Measurements from ENCODE around the gene EFCAB9.
"Not testable (repeated sequence)": the region's sequence is repeated elsewhere in the genome, so short reads cannot be mapped to it uniquely, and the experiment has no call there.

The EFCAB9 gene

DNA sequence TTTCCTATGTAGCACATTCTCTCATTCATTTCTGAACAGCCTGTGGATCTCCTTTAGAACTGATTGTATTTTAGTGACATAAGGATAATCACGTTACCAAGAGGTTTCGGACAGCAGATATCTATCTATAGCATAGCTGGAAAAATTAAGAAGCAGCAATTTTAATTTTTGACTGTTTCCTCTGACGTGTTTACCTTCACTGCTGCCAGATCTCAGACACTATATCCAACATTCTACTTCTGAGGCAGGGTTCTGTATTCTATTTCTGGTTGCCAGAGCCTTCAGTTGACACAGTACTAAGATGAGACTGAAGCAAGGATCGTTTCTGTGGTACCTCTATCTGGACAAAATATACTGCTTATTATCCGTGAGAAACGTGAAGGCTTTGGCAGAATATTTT lies at the start of gene EFCAB9:
Gene EFCAB9 (plus strand): TSS at position 301 of the 400 bp plus-strand sequence. CDS start 1 bp downstream, at position 302.
- in situ Hi-C loops (cut with HindIII; ENCODE audit: low sequenced_read_pairs): no loop called here

DNA sequence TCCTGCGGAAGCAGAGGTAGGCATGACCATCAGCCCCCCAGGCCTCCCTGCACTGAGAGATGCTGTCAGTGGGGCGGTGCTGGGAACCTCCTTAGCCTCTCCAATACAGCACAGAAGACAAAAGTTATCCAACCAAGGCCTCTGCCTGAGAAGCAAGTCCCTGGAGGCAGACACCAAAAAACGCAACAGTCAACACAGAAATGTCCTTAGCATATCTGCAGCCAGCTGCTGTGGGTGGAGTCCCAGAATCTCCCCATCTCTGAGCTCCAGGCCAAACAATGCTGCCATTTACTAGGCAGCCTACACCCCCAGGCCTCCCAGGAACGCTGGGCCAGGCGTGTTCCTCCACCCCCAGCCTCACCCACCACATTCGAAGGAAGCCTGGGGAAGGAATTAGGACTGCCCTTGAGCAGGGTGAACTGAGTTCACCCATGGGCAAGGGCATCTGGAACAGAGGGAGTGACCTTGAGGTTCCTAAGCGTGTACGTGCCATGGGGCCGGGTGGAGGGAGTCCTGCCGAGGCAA lies 49.6 kb upstream of the EFCAB9 start:
- in situ Hi-C loops (cut with HindIII; ENCODE audit: low sequenced_read_pairs): no loop called here

- in situ Hi-C loops (cut with HindIII; ENCODE audit: low sequenced_read_pairs): no loop called here
These were observed 48.8 kb upstream of the EFCAB9 start for GRCh38 chr5:172144931-172145869.

DNA sequence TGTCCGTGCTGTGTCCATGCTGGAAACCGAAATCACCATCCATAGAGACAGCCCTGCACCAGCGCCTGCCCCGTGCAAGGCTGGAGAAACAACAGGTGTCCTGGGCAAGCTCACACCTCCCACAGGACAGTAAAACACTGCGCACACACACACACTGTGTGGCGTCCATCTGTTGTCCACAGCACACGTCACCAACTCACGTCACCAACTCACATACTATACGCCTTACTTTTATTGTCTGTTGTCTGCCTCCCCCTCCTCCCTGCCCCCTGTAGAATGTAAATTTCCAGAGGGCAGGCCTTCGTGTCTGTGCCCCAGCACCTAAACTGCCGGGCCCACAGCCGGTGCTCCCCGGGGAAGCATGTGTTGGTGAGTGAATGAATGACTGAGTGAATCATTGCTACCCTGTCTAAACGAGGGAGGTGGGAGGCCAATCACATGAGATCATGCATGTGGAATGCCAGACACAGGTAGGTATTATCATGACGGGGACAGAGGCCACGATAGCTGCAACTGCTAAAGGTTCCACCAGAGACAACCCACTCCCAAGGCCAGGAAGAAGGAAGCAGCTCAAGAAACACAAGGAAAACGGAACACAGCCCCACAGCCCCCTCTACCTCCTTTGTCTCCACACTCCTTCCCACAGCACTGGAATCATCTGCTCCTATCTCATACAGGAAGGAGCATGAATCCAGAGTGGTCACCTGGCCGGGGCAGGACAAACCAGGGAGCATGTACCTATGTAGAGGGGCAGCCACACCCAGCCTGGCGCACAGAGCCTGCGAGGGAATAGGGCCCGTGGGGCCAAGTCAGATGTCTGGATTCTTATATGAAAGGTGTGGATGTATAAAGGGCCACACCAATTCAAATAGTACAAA lies 47.9 kb upstream of the EFCAB9 start:
- in situ Hi-C loops (cut with HindIII; ENCODE audit: low sequenced_read_pairs): no loop called here

GRCh38 chr5:172146748-172147092 lies 47.3 kb upstream of the EFCAB9 start:
- in situ Hi-C loops (cut with HindIII; ENCODE audit: low sequenced_read_pairs): no loop called here

DNA sequence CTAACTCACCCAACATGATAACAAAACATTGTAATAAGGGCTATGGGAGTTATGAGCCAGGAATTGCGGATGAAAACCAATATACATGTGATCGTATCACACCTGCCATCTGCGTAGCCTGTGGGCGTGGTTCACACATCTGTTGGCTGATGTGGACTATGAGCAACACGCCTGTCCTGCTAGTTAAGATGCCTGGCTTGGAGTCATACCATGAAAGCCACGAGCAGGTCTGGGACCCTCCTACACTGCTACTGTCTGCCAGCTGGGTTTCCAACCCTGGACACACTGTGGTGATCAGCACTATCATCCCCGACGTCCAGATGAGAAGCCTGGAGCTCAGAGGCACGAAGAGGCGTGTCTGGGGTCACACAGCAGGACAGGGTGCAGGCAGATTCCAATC lies 46.1 kb upstream of the EFCAB9 start:
- in situ Hi-C loops (cut with HindIII; ENCODE audit: low sequenced_read_pairs): no loop called here

DNA sequence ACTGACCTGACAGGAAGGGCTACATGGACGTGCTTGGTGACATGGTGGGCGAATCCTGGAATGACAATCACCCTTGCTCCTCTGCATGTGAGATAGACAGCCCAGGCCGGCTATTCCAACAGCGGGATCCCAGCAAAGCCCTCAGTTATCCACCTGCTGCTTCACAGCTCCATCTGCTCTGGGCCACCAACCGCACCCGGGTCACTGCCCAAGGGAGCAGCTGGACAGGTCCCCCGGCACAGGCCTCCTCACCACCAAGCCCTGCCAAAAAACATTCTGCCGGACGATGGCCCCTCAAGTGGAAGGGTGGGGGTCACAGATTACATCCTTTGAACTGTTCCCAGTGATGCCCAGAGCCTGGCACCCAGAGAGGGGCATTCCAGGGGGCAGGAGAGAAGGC lies 45.6 kb upstream of the EFCAB9 start:
- in situ Hi-C loops (cut with HindIII; ENCODE audit: low sequenced_read_pairs): no loop called here

DNA sequence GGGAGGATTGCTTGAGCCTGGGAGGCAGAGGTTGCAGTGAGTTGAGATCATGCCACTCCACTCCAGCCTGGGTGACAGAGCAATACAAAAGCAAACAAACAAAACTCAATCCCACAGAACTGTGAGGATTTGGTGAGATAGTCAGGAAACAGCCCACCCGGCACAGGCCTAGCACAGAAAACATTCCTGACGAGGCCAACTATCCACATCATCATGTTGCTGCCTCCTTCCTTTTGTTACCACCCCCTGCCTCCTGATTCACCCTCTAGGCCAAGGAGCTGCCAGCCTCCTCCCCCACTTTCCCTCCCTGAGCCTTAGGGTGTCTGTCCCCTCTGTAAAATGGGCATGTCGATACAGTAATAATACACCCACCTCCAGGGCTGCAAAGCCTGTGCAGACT lies 44.9 kb upstream of the EFCAB9 start:
- in situ Hi-C loops (cut with HindIII; ENCODE audit: low sequenced_read_pairs): no loop called here

DNA sequence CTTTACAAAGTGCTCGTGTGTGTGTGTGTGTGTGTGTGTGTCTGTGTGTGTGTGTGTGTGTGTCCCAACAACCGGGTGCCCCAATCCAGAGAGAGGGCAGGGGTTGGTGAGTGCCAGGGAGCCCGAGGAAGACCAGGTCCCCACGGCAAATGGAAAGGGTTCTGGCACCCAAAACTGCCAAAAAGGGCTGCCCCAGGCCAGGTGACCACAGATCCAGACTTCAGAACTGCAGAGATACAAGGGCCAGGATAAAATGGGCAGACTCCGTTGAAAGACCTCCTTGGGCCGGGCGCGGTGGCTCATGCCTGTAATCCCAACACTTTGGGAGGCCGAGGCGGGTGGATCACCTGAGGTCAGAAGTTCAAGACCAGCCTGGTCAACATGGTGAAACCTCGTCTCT lies 44.5 kb upstream of the EFCAB9 start:
- in situ Hi-C loops (cut with HindIII; ENCODE audit: low sequenced_read_pairs): not testable (repeated sequence)

- in situ Hi-C loops (cut with HindIII; ENCODE audit: low sequenced_read_pairs): no loop called here
These were observed 43.2 kb upstream of the EFCAB9 start for GRCh38 chr5:172150514-172151425.

DNA sequence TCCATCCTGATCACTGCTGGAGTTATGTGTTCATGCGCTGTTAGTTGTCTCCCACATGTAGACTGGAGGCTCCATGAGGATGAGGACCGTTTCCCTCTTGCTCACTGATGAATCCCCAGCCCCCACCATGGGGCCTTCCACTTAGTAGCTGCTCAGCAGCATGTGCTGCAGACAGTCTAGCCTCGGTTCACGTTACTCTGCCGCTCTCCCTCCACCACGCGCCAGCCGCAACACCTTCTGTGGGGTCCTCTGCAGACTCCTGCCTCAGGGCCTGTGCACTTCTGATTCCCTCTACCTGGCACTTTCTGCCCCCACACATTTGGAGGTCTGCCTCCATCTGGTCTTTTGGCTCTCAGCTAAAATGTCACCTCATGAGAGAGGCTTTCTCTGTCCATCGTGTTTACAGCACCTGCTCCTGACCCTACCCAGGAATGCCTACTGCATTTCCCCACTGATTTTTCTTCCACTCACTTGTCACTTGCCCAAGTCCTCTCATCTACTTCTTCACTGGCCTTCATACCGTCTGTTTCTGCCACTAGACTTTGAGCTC lies 42.2 kb upstream of the EFCAB9 start:
- in situ Hi-C loops (cut with HindIII; ENCODE audit: low sequenced_read_pairs): no loop called here

DNA sequence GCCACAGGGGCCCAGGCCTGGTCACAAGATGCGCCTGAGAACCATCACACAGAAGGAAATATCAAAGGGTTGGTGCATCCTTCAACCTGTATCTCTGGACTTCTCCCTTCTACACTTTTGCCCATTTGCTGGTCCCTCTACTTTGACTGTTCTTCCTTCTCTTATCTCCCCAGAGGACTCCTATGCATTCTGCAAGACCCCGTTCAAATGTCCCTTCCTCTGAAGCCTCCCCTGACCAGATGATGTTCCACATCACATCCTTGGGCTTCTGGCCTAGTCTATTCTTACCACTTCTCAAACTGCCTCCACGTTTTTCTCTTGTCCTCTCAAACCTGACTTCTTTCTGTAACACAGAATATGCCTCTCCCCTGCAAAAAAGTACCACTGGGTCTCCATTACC lies 40.3 kb upstream of the EFCAB9 start:
- in situ Hi-C loops (cut with HindIII; ENCODE audit: low sequenced_read_pairs): no loop called here

DNA sequence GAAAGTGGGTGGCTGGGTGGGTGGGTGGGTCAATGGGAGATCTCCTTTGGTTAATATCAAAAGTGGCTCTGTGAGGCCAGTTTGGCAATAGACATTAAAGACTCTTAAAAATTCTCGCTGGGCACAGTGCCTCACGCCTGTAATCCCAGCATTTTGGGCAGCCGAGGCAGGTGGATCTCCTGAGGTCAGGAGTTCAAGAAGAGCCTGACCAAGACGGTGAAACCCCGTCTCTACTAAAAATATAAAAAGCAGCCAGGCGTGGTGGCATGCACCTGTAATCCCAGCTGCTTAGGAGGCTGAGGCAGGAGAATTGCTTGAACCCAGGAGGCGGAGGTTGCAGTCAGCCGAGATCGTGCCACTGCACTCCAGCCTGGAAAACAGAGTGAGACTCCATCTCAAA lies 38.9 kb upstream of the EFCAB9 start:
- in situ Hi-C loops (cut with HindIII; ENCODE audit: low sequenced_read_pairs): not testable (repeated sequence)

DNA sequence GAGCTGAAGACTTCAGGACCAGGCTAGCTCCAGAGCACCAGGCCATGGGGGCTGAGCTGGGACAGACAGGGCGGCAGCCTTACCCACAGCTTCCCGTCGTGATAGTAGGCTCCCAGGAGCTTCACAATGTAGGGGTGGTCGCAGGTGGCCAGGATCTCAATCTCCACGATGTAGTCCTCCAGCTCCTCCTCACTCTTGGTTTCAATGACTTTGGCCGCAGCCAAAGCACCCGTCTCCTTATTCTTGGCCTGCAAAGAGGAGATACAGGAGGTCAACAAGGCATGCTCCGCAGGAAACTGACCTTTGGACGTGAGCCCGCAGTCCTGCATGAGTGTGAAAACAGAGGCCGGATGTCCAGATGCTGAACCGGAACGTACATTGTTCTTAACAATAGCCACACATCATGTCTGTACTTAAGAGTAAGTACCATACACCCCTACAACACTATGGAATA lies 37.4 kb upstream of the EFCAB9 start:
- in situ Hi-C loops (cut with HindIII; ENCODE audit: low sequenced_read_pairs): no loop called here

DNA sequence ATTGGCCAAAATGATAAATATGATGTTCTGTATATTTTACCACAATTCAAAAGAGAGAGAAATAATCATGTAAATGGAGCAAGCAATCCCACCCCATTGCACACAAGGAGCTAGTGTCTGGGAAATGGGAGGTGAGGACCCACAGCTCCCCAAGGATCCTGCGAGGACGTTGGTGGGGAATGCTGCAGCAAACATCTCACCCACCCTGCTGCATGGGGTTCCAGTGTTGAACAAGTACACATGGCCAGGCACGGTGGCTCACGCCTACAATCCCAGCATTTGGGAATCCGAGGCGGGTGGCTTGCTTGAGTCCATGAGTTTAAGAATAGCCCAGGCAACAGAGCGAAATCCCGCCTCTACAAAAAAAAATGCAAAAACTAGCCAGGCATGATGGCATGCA lies 35.0 kb upstream of the EFCAB9 start:
- in situ Hi-C loops (cut with HindIII; ENCODE audit: low sequenced_read_pairs): no loop called here

- in situ Hi-C loops (cut with HindIII; ENCODE audit: low sequenced_read_pairs): no loop called here
These were observed 33.5 kb upstream of the EFCAB9 start for GRCh38 chr5:172160506-172160905.

DNA sequence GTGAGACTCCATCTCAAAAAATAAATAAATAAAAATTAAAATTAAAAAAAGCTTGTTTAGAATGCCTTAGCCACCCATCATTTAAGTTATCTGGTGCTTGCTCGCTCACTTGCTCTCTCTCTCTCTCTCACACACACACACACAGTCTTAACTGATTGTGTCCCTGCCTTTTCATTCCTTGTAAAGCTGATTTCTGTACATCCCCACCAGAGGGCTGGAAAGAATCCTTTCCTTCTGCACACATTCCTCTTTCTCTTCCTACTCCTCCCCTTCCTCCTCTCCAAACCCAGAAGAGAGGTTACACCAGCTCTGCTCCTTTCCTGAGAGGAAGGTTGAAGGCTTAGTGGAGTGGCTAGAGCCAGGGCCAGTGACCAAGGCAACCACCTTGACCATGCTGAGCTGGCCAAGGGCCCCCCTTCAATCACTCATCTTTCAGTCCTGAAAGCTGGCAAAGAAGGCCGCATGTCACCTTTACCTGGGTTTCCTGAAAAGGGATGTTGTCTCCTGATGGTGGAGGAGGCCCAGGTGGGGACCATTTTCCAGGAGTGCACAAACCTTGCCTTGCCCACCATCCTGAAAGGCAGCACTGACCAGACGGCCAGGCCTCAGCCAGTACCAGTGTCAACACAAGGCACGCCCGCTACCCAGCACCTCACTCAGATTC lies 31.5 kb upstream of the EFCAB9 start:
- in situ Hi-C loops (cut with HindIII; ENCODE audit: low sequenced_read_pairs): no loop called here

DNA sequence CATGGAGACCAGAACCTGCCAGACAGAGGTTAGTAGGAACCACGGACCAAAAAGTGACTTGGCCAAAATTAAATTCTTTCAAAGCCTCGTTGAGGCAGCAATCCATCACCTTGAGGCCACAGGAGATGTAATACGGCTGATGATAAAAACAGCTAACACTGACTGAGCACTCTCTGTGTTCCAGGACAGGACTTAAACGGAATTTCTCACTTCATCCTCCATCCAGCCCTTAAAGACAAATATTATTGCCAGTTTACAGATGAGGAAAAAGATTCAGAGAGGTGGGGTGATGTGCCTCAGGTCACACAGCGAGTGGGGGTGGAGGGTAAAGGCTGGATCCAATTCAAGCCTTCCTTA lies 31.0 kb upstream of the EFCAB9 start:
- in situ Hi-C loops (cut with HindIII; ENCODE audit: low sequenced_read_pairs): no loop called here

GRCh38 chr5:172163346-172163745 lies 30.6 kb upstream of the EFCAB9 start:
- in situ Hi-C loops (cut with HindIII; ENCODE audit: low sequenced_read_pairs): no loop called here

GRCh38 chr5:172164769-172165212 lies 29.2 kb upstream of the EFCAB9 start:
- in situ Hi-C loops (cut with HindIII; ENCODE audit: low sequenced_read_pairs): no loop called here
